RWPE2 (cell line): ENCODE data around the gene HPS6.

Source experiments
- ATAC-seq: fragments of 200-7000 bp; cut with Tn5 transposase; 3 replicates; pipeline ENCODE4 v1.9.1; 2021; ENCODE audit warnings: low read depth
- DNase-seq: peaks from one replicate; pipeline ENCODE4 v3.0.0-alpha.2; 2020; ENCODE audit warnings: low spot score
- H3K27ac ChIP-seq: fragments of 450-650 bp; 2 replicates; pipeline ENCODE4 v1.5.1; 2017; ENCODE audit warnings: mild to moderate bottlenecking; ENCODE audit not compliant: poor library complexity, severe bottlenecking
- H3K27me3 ChIP-seq: fragments of 250-450 bp; sonication (Bioruptor Pico); 2 replicates; pipeline ENCODE4 v1.5.1; 2021; ENCODE audit warnings: mild to moderate bottlenecking, moderate library complexity; ENCODE audit not compliant: insufficient read depth, poor library complexity, severe bottlenecking
- H3K36me3 ChIP-seq: fragments of 250-450 bp; sonication (Bioruptor Pico); 2 replicates; pipeline ENCODE4 v1.5.1; 2020; ENCODE audit warnings: low read depth, mild to moderate bottlenecking, moderate library complexity
- H3K4me1 ChIP-seq: fragments of 250-450 bp; sonication (Bioruptor Pico); 2 replicates; pipeline ENCODE4 v1.5.1; 2021; ENCODE audit warnings: mild to moderate bottlenecking, moderate library complexity; ENCODE audit not compliant: insufficient read depth, poor library complexity, severe bottlenecking
- H3K4me3 ChIP-seq: fragments of 250-450 bp; sonication (Bioruptor Pico); 2 replicates; pipeline ENCODE4 v1.5.1; 2021; ENCODE audit warnings: mild to moderate bottlenecking, moderate library complexity; ENCODE audit not compliant: severe bottlenecking
- H3K9me3 ChIP-seq: fragments of 250-450 bp; sonication (Bioruptor Pico); 2 replicates; pipeline ENCODE4 v1.5.1; 2021; ENCODE audit warnings: mild to moderate bottlenecking, moderate library complexity; ENCODE audit not compliant: severe bottlenecking
- CTCF ChIP-seq: fragments of 450-650 bp; IDR thresholded peaks from one replicate; pipeline ENCODE4 v1.5.1; 2017; ENCODE audit warnings: mild to moderate bottlenecking, moderate library complexity; ENCODE audit not compliant: poor library complexity, severe bottlenecking

The HPS6 gene

DNA sequence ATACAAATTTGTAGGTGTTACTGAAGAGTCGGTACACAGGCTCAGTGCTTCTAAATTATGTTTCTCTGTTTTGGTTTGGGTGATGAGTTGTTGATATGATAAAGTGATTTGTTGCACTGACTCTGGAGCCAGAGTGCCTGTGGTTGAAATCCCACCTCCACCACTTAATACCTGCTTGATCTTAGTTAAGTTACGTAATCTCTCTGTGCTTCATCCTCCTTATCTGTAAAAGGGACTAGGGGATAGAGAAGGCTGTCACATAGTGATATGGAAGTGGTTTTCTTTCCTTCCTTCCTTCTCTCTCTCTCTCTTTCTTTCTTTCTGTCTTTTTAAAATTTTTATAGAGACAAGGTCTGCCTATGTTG, 664 bp upstream of the HPS6 start:
- ATAC-seq: no peak
- Histone ChIP-seq H3K27ac (peak overlapping the region; percentile 62), H3K4me1 (peaks cover 4% of the 10 kb centered on the region), H3K4me3 (peak overlapping the region; percentile 53), H3K9me3 (no peaks in the 10 kb centered on the region), H3K27me3 (no peaks in the 10 kb centered on the region), H3K36me3 (peaks cover 8% of the 10 kb centered on the region; the same call in 1 of the 2 replicates)
- no peak for TF ChIP-seq CTCF
- DNase-seq: no peak

DNA sequence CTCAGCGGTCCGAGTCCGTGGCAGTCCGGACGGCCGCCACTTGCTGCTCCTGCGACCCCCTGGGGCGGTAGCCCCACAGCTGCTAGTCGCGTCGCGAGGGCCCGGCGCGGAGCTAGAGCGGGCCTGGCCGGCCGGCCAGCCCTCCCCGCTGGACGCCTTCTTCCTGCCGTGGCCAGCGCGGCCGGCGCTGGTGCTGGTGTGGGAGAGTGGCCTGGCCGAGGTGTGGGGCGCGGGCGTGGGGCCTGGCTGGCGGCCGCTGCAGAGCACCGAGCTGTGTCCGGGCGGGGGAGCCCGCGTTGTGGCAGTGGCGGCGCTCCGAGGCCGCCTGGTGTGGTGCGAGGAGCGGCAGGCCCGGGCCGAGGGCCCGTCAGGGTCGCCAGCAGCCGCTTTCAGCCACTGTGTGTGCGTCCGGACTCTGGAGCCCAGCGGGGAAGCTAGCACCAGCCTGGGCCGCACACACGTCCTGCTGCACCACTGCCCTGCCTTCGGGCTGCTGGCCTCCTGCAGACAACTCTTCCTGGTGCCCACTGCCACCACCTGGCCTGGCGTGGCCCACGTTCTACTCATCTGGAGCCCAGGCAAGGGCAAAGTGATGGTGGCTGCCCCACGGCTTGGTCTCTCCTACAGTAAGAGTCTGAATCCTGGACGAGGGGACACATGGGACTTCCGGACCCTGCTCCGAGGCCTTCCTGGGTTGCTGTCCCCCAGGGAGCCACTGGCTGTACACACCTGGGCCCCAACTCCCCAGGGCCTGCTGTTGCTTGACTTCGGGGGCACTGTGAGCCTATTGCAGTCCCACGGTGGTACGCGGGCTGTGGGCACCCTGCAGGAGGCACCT, 631 bp downstream of the HPS6 start:
- H3K36me3 ChIP-seq: peaks cover 8% of the 10 kb centered on the region; the same call in 1 of the 2 replicates
- ATAC-seq: peak; percentile 27
- TF ChIP-seq CTCF: no peak
- no peaks in the 10 kb centered on the region for H3K9me3 ChIP-seq
- H3K4me1 ChIP-seq: peaks cover 4% of the 10 kb centered on the region
- H3K27ac ChIP-seq: peak overlapping the region; percentile 62
- no peak for DNase-seq
- H3K27me3 ChIP-seq: no peaks in the 10 kb centered on the region
- H3K4me3 ChIP-seq: peak overlapping the region; percentile 53

DNA sequence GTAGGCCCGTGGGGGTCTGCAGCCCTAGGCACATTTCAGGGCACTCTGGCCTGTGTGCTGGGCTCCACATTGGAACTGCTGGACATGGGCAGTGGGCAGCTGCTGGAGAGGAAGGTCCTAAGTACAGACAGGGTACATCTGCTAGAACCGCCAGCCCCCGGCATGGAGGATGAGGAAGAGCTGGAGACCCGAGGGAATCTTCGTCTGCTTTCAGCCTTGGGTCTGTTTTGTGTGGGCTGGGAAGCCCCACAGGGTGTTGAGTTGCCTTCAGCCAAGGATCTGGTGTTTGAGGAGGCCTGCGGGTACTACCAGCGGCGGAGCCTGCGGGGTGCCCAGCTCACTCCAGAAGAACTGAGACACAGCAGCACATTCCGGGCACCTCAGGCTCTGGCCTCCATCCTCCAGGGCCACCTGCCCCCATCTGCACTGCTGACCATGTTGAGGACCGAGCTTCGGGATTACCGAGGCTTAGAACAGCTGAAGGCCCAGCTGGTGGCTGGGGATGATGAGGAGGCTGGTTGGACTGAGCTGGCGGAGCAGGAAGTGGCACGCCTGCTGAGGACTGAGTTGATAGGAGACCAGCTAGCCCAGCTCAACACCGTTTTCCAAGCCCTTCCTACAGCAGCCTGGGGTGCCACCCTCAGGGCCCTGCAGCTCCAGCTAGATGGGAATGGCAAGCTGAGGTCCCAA, 1.4 kb downstream of the HPS6 start:
- no peak for TF ChIP-seq CTCF
- no peaks in the 10 kb centered on the region for H3K27me3 ChIP-seq
- H3K4me3 ChIP-seq: peak overlapping the region; percentile 53
- no peak for ATAC-seq
- peak overlapping the region; percentile 62 for H3K27ac ChIP-seq
- no peak for DNase-seq
- H3K36me3 ChIP-seq: peaks cover 8% of the 10 kb centered on the region; the same call in 1 of the 2 replicates
- no peaks in the 10 kb centered on the region for H3K9me3 ChIP-seq
- H3K4me1 ChIP-seq: peaks cover 4% of the 10 kb centered on the region

DNA sequence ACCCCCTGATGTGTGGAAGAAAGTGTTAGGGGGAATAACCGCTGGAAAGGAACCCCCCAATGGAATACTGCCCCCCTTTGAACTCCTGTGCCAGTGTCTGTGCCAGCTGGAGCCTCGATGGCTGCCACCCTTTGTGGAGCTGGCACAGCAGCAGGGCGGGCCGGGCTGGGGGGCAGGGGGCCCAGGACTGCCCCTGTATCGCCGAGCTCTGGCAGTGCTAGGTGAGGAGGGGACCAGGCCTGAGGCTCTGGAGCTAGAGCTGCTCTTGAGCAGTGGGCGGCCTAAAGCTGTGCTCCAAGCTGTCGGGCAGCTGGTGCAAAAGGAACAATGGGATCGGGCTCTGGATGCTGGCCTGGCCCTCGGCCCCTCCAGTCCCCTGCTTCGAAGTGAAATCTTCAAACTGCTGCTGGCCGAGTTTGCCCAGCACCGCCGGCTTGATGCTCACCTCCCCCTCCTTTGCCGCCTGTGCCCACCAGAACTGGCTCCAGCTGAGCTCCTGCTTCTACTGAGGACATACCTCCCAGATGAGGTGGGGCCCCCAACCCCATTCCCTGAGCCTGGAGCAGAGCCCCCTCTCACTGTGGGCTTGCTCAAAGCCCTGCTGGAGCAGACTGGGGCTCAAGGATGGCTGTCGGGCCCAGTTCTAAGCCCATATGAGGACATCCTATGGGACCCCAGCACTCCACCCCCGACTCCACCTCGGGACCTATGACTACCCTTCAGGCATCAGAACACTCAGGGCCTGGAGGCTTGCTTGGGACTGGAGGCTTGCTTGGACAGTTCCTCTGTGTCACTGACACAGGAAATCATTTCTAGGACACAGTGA, 2.2 kb downstream of the HPS6 start:
- TF ChIP-seq CTCF: no peak
- no peak for ATAC-seq
- H3K4me3 ChIP-seq: no peak overlapping the region

More for the DNA sequence above, 2.2 kb downstream of the HPS6 start:
- Histone ChIP-seq H3K27me3 (no peaks in the 10 kb centered on the region), H3K27ac (no peak overlapping the region), H3K9me3 (no peaks in the 10 kb centered on the region), H3K4me1 (peaks cover 4% of the 10 kb centered on the region), H3K36me3 (peaks cover 8% of the 10 kb centered on the region; the same call in 1 of the 2 replicates)
- no peak for DNase-seq
